Kidney capillary endothelial cell (primary cell): ENCODE results near the gene MYB.
"Not testable (repeated sequence)": the region's sequence is repeated elsewhere in the genome, so short reads cannot be mapped to it uniquely, and the experiment has no call there.

ENCODE experiments used
- DNase-seq: peaks from one replicate; pipeline ENCODE4 v3.0.0-alpha.2; 2018; ENCODE audit warnings: low spot score

Gene MYB

GRCh38 chr6:135180542-135181332 lies at the start of gene MYB:
Gene MYB (plus strand): TSS chr6:135181308. CDS start chr6:135181514, 206 bp downstream.
- peak; percentile 26 for DNase-seq

GRCh38 chr6:135132776-135133175 lies 48.3 kb upstream of the MYB start:
- no peak for DNase-seq

GRCh38 chr6:135135835-135136234 lies 45.3 kb upstream of the MYB start:
- no peak for DNase-seq

- DNase-seq: no peak
Observed at GRCh38 chr6:135137826-135138225, 43.3 kb upstream of the MYB start.

GRCh38 chr6:135141182-135141581 lies 39.9 kb upstream of the MYB start:
- no peak for DNase-seq

GRCh38 chr6:135141728-135142127 lies 39.4 kb upstream of the MYB start:
- no peak for DNase-seq

GRCh38 chr6:135142232-135142631 lies 38.9 kb upstream of the MYB start:
- not testable (repeated sequence) for DNase-seq

- no peak for DNase-seq
Observed at GRCh38 chr6:135144673-135145062, 36.4 kb upstream of the MYB start.

GRCh38 chr6:135145063-135145800 lies 35.9 kb upstream of the MYB start:
- DNase-seq: peak; percentile 21

GRCh38 chr6:135146162-135146934 lies 34.8 kb upstream of the MYB start:
- DNase-seq: no peak

GRCh38 chr6:135147637-135148592 lies 33.2 kb upstream of the MYB start:
- no peak for DNase-seq

- DNase-seq: no peak
Observed at GRCh38 chr6:135148889-135149288, 32.2 kb upstream of the MYB start.

- no peak for DNase-seq
Observed at GRCh38 chr6:135149376-135149775, 31.7 kb upstream of the MYB start.

GRCh38 chr6:135150481-135150880 lies 30.6 kb upstream of the MYB start:
- not testable (repeated sequence) for DNase-seq

- DNase-seq: not testable (repeated sequence)
Observed at GRCh38 chr6:135154125-135154524, 27.0 kb upstream of the MYB start.

- no peak for DNase-seq
Observed at GRCh38 chr6:135158397-135158796, 22.7 kb upstream of the MYB start.

- no peak for DNase-seq
Observed at GRCh38 chr6:135159531-135159930, 21.6 kb upstream of the MYB start.

GRCh38 chr6:135161411-135162395 lies 19.4 kb upstream of the MYB start:
- no peak for DNase-seq

- no peak for DNase-seq
Observed at GRCh38 chr6:135162678-135163439, 18.2 kb upstream of the MYB start.

GRCh38 chr6:135163440-135163738 lies 17.7 kb upstream of the MYB start:
- no peak for DNase-seq
